ENCODE data around the gene PSMC6. TPM values are rescaled to one million over a fixed set of nuclear protein-coding genes. Genes with fewer than 3 reads are reported as not detected.

Gene PSMC6
- total RNA-seq, 4 donors from 2014 or later: 98.8 to 146 (median 125) TPM

GRCh38 chr14:52695481-52696091, 11.4 kb upstream of the PSMC6 start, which contains the start of gene ERO1A:
ERO1A (minus strand) TSS chr14:52695558; CDS start chr14:52695481, 77 bp downstream.
- H3K4me3 ChIP-seq (replicated peaks in 1 of 3): peak within 1 kb of the TSS; percentile 49 to 97 (median 92)
- H3K27ac ChIP-seq: peak within 1 kb of the TSS; percentile 95 to 96 (median 96)
- peak; percentile 84 to 86 for DNase-seq
- intact Hi-C loops (cut with DNase I): no loop called here
- H3K9me3 ChIP-seq: no peaks in the 10 kb centered on the region
- H3K27me3 ChIP-seq: no peaks in the 10 kb centered on the region
- WGBS, 2 donors: 0 to 1% methylated on average over 22 to 39 of the region's 78 CpGs
- peak in 1 of 2 donors; percentile 81 for TF ChIP-seq POLR2A (IDR thresholded peaks at IDR 0.05)
- TF ChIP-seq, protein P1, sequence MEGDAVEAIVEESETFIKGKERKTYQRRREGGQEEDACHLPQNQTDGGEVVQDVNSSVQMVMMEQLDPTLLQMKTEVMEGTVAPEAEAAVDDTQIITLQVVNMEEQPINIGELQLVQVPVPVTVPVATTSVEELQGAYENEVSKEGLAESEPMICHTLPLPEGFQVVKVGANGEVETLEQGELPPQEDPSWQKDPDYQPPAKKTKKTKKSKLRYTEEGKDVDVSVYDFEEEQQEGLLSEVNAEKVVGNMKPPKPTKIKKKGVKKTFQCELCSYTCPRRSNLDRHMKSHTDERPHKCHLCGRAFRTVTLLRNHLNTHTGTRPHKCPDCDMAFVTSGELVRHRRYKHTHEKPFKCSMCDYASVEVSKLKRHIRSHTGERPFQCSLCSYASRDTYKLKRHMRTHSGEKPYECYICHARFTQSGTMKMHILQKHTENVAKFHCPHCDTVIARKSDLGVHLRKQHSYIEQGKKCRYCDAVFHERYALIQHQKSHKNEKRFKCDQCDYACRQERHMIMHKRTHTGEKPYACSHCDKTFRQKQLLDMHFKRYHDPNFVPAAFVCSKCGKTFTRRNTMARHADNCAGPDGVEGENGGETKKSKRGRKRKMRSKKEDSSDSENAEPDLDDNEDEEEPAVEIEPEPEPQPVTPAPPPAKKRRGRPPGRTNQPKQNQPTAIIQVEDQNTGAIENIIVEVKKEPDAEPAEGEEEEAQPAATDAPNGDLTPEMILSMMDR (IDR thresholded peaks at IDR 0.05): no peak
- peaks cover 20 to 31% of the 10 kb centered on the region in 2 donors for H3K4me1 ChIP-seq
- no peaks in the 10 kb centered on the region for H3K36me3 ChIP-seq

DNA sequence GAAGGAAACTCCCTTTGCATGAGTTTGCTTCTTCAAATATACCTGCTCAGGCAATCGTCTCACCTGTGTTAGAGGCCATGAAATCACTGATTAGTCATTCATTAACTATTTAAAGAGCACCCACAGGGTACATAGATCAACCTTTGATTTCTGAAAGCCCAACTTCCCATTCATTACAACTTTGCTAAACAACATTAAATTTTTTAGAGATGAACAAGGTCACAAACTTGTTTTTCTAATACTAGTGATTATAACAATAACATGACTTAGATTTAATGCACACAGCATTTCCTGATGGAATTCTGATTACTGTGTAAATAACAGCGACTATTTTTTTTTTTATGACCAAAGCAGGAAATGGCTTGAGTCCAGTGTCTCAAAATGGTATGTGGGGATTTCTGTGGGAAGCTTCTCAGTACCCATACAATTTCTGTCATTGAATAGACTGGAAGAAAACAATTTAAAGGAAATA, 6.3 kb upstream of the PSMC6 start:
- DNase-seq: no peak
- WGBS, 2 donors: 33 to 41% methylated on average over 2 of the region's 2 CpGs
- TF ChIP-seq, protein P1 (IDR thresholded peaks at IDR 0.05): no peak
- no peak for TF ChIP-seq POLR2A (IDR thresholded peaks at IDR 0.05)
- intact Hi-C loops (cut with DNase I): loop anchor here (5.0 kb wide), 1 partner anchor 148 kb away; the partner anchor contains the start of genes GPR137C and TXNDC16
- H3K36me3 ChIP-seq: no peaks in the 10 kb centered on the region
- no peak overlapping the region for H3K4me3 ChIP-seq (replicated peaks in 1 of 3)
- no peaks in the 10 kb centered on the region for H3K27me3 ChIP-seq
- no peaks in the 10 kb centered on the region for H3K9me3 ChIP-seq
- peaks cover 0 to 4% of the 10 kb centered on the region in 2 donors for H3K4me1 ChIP-seq
- H3K27ac ChIP-seq: peak overlapping the region in 1 of 3 donors; percentile 3

- TF ChIP-seq, protein P1 (IDR thresholded peaks at IDR 0.05): no peak
- TF ChIP-seq POLR2A (IDR thresholded peaks at IDR 0.05): no peak
- Histone ChIP-seq H3K4me3 (replicated peaks in 1 of 3) (no peak overlapping the region), H3K36me3 (no peaks in the 10 kb centered on the region), H3K4me1 (peaks cover under 1 to 1% of the 10 kb centered on the region in 2 donors), H3K9me3 (no peaks in the 10 kb centered on the region), H3K27me3 (no peaks in the 10 kb centered on the region), H3K27ac (peak overlapping the region in 1 of 3 donors; percentile 3)
- no peak for DNase-seq
- intact Hi-C loops (cut with DNase I): loop anchor here (5.0 kb wide), 1 partner anchor 149 kb away; the partner anchor contains the start of genes GPR137C and TXNDC16
- 72 to 76% methylated on average over 3 of the region's 3 CpGs for WGBS, 2 donors
These were observed 5.8 kb upstream of the PSMC6 start for GRCh38 chr14:52701223-52701622.

GRCh38 chr14:52703225-52703624, 3.8 kb upstream of the PSMC6 start:
- no peak for TF ChIP-seq POLR2A (IDR thresholded peaks at IDR 0.05)
- TF ChIP-seq, protein P1 (IDR thresholded peaks at IDR 0.05): no peak
- no peaks in the 10 kb centered on the region for H3K36me3 ChIP-seq
- no peak for DNase-seq
- H3K27me3 ChIP-seq: no peaks in the 10 kb centered on the region
- intact Hi-C loops (cut with DNase I): loop anchor here (5.0 kb wide), 1 partner anchor 151 kb away; the partner anchor contains the start of genes GPR137C and TXNDC16
- 80 to 92% methylated on average over 3 of the region's 3 CpGs for WGBS, 2 donors
- H3K27ac ChIP-seq: no peak overlapping the region
- H3K4me3 ChIP-seq (replicated peaks in 1 of 3): no peak overlapping the region
- H3K9me3 ChIP-seq: no peaks in the 10 kb centered on the region
- peaks cover 7 to 11% of the 10 kb centered on the region in 2 donors for H3K4me1 ChIP-seq

DNA sequence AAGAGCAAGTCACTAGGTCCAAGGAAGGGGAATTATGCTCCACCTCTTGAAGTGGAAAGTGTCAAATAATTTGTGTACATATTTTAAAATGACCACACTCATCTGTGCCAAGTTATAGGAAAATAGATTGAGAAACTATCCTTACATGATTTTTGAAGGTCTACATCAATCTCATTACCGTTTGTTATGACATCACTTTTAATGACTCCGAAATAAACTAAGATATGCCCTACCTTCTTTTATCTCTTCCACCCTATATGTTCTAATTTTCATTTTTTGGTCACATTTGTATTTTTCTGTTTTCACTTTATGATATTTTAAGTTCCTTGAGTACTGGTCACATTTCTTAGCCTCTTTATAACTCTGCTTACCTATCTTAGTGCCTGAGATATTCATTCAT, 3.3 kb upstream of the PSMC6 start:
- peaks cover 0 to under 1% of the 10 kb centered on the region in 2 donors for H3K36me3 ChIP-seq
- WGBS, 2 donors: 94 to 98% methylated on average over 2 of the region's 2 CpGs
- TF ChIP-seq POLR2A (IDR thresholded peaks at IDR 0.05): no peak
- TF ChIP-seq, protein P1 (IDR thresholded peaks at IDR 0.05): no peak
- intact Hi-C loops (cut with DNase I): loop anchor here (5.0 kb wide), 1 partner anchor 151 kb away; the partner anchor contains the start of genes GPR137C and TXNDC16
- no peaks in the 10 kb centered on the region for H3K9me3 ChIP-seq
- no peak overlapping the region for H3K4me3 ChIP-seq (replicated peaks in 1 of 3)
- no peaks in the 10 kb centered on the region for H3K27me3 ChIP-seq
- H3K4me1 ChIP-seq: peaks cover 10 to 16% of the 10 kb centered on the region in 2 donors
- no peak for DNase-seq
- no peak overlapping the region for H3K27ac ChIP-seq
